ENCODE data around the gene FAM20A. TPM values are rescaled to one million over a fixed set of nuclear protein-coding genes. Genes with fewer than 3 reads are reported as not detected.

FAM20A gene
- total RNA-seq, result 1 to 10 TPM in 1 of 2 donors, under 1 TPM in 1; under 0.01 to 1.3 TPM

- intact Hi-C loops (cut with DNase I), result no loop called here
- H3K4me3 ChIP-seq, result peak within 1 kb of the TSS in 1 of 2 donors; percentile 36
- ATAC-seq (peak; percentile 45), DNase-seq (peak; percentile 40 to 62 (median 52))
- no peaks in the 10 kb centered on the region for H3K36me3 ChIP-seq (replicated peaks in 1 of 2; ENCODE audit: insufficient read depth in 1 of 2, low read depth in 2 of 2)
- WGBS, 2 donors, result 2% methylated on average over 13 to 55 of the region's 69 CpGs
- TF ChIP-seq POLR2A (IDR thresholded peaks at IDR 0.05), result peak in 1 of 3 donors; percentile 29
- no peak for TF ChIP-seq CTCF (IDR thresholded peaks at IDR 0.05)
- H3K4me1 ChIP-seq, result peaks cover 18% of the 10 kb centered on the region
- H3K27ac ChIP-seq, result peak within 1 kb of the TSS in 1 of 4 donors; percentile 46
- no peaks in the 10 kb centered on the region for H3K9me3 ChIP-seq
- H3K27me3 ChIP-seq, result peaks cover 0 to 4% of the 10 kb centered on the region in 2 donors
These were observed at the start of gene FAM20A for GRCh38 chr17:68600931-68601564. FAM20A (minus strand) TSS chr17:68601367; CDS start chr17:68600666, 701 bp downstream.

GRCh38 chr17:68649324-68649723, 48.2 kb upstream of the FAM20A start:
- no peak overlapping the region for H3K27ac ChIP-seq
- H3K4me3 ChIP-seq, result no peak overlapping the region
- no peak for DNase-seq
- no peaks in the 10 kb centered on the region for H3K4me1 ChIP-seq
- no peaks in the 10 kb centered on the region for H3K27me3 ChIP-seq
- TF ChIP-seq CTCF (IDR thresholded peaks at IDR 0.05), result no peak
- TF ChIP-seq POLR2A (IDR thresholded peaks at IDR 0.05), result no peak
- no peaks in the 10 kb centered on the region for H3K36me3 ChIP-seq (replicated peaks in 1 of 2; ENCODE audit: insufficient read depth in 1 of 2, low read depth in 2 of 2)
- intact Hi-C loops (cut with DNase I), result no loop called here
- no peak for ATAC-seq
- H3K9me3 ChIP-seq, result no peaks in the 10 kb centered on the region
- WGBS, 2 donors, result 65 to 77% methylated on average over 3 of the region's 3 CpGs

- H3K9me3 ChIP-seq, result no peaks in the 10 kb centered on the region
- intact Hi-C loops (cut with DNase I), result no loop called here
- TF ChIP-seq CTCF (IDR thresholded peaks at IDR 0.05) (no peak), POLR2A (IDR thresholded peaks at IDR 0.05) (no peak)
- H3K36me3 ChIP-seq (replicated peaks in 1 of 2; ENCODE audit: insufficient read depth in 1 of 2, low read depth in 2 of 2), result no peaks in the 10 kb centered on the region
- no peak overlapping the region for H3K27ac ChIP-seq
- H3K4me3 ChIP-seq, result no peak overlapping the region
- ATAC-seq (no peak), DNase-seq (peak in 1 of 4 donors; percentile 2)
- 77% methylated on average over 11 of the region's 11 CpGs for WGBS, 2 donors
- H3K27me3 ChIP-seq, result no peaks in the 10 kb centered on the region
- H3K4me1 ChIP-seq, result no peaks in the 10 kb centered on the region
These were observed 45.7 kb upstream of the FAM20A start for GRCh38 chr17:68646626-68647526.

- intact Hi-C loops (cut with DNase I), result no loop called here
- DNase-seq, result no peak
- no peak for ATAC-seq
These were observed 40.9 kb upstream of the FAM20A start for GRCh38 chr17:68642118-68642412.

More at GRCh38 chr17:68642118-68642412, 40.9 kb upstream of the FAM20A start:
- Histone ChIP-seq H3K4me3 (no peak overlapping the region), H3K4me1 (no peaks in the 10 kb centered on the region), H3K36me3 (replicated peaks in 1 of 2; ENCODE audit: insufficient read depth in 1 of 2, low read depth in 2 of 2) (no peaks in the 10 kb centered on the region), H3K9me3 (no peaks in the 10 kb centered on the region), H3K27ac (no peak overlapping the region), H3K27me3 (no peaks in the 10 kb centered on the region)
- no peak for TF ChIP-seq POLR2A (IDR thresholded peaks at IDR 0.05)
- no peak for TF ChIP-seq CTCF (IDR thresholded peaks at IDR 0.05)
- WGBS, 2 donors, result 78 to 85% methylated on average over 4 of the region's 4 CpGs
